HepG2 (cell line): ENCODE results near the gene CDK2AP2. TPM values are rescaled to one million over a fixed set of nuclear protein-coding genes. Genes with fewer than 3 reads are reported as not detected.

Source experiments
- ATF7-NPFF ChIP-seq: sonication (generic); formaldehyde crosslinking; IDR thresholded peaks from 2 replicates; pipeline ENCODE4 v1.8.1; 2023; ENCODE audit warnings: mild to moderate bottlenecking, low read depth, missing genetic modification reagents, moderate library complexity
- FIP1L1 ChIP-seq: fragments of 200-400 bp; formaldehyde crosslinking; IDR thresholded peaks from 2 replicates; pipeline ENCODE4 v1.6.1; 2018; ENCODE audit warnings: low read depth, mild to moderate bottlenecking, low read length, moderate library complexity, borderline replicate concordance; ENCODE audit not compliant: insufficient read depth
- GATAD2A ChIP-seq: IDR thresholded peaks from 2 replicates; pipeline ENCODE4 v1.6.1; 2016
- GLI4 ChIP-seq: sonication (generic); formaldehyde crosslinking; IDR thresholded peaks from 2 replicates; pipeline ENCODE4 v1.5.1; 2020; ENCODE audit warnings: missing genetic modification reagents, mild to moderate bottlenecking, moderate library complexity, borderline replicate concordance
- HCFC1 ChIP-seq: fragments of 150-350 bp; IDR thresholded peaks from 2 replicates; pipeline ENCODE4 v1.6.1; 2014; ENCODE audit warnings: low read depth, low read length
- KAT7 ChIP-seq: IDR thresholded peaks from 2 replicates; pipeline ENCODE4 v1.6.1; 2018; ENCODE audit warnings: borderline replicate concordance, missing compliant biosample characterization
- PHF20 ChIP-seq: sonication (generic); formaldehyde crosslinking; IDR thresholded peaks from 2 replicates; pipeline ENCODE4 v1.5.0; 2020; ENCODE audit warnings: mild to moderate bottlenecking, missing genetic modification reagents
- RARG ChIP-seq: sonication (generic); formaldehyde crosslinking; IDR thresholded peaks from 2 replicates; pipeline ENCODE4 v1.4.0; 2020; ENCODE audit warnings: low read depth, mild to moderate bottlenecking, missing genetic modification reagents
- SRF ChIP-seq: IDR thresholded peaks from 2 replicates; pipeline ENCODE4 v1.6.1; 2011; ENCODE audit warnings: mild to moderate bottlenecking, low read depth, low read length, moderate library complexity
- TGIF2 ChIP-seq: IDR thresholded peaks from 2 replicates; pipeline ENCODE4 v1.6.1; 2016; ENCODE audit warnings: control low read depth, missing compliant biosample characterization
- YY1 ChIP-seq: IDR thresholded peaks from 2 replicates; pipeline ENCODE4 v1.6.1; 2011; ENCODE audit warnings: low read length, low read depth, moderate library complexity, mild to moderate bottlenecking; ENCODE audit not compliant: insufficient read depth, insufficient replicate concordance
- ZFAT ChIP-seq: sonication (generic); formaldehyde crosslinking; conservative IDR thresholded peaks from 2 replicates; pipeline ENCODE4 v1.8.1; 2023; ENCODE audit warnings: missing genetic modification reagents, inconsistent platforms
- ZNF430 ChIP-seq: sonication (generic); formaldehyde crosslinking; IDR thresholded peaks from 2 replicates; pipeline ENCODE4 v1.9.0; 2021; ENCODE audit warnings: mild to moderate bottlenecking, missing genetic modification reagents
- ZNF547 ChIP-seq: sonication (generic); formaldehyde crosslinking; IDR thresholded peaks from 2 replicates; pipeline ENCODE4 v1.5.1; 2020; ENCODE audit warnings: mild to moderate bottlenecking, missing genetic modification reagents
- ZNF607 ChIP-seq: sonication (generic); formaldehyde crosslinking; IDR thresholded peaks from 2 replicates; pipeline ENCODE4 v1.5.1; 2020; ENCODE audit warnings: missing genetic modification reagents, mild to moderate bottlenecking, borderline replicate concordance
- ZNF670 ChIP-seq: sonication (generic); formaldehyde crosslinking; IDR thresholded peaks from 2 replicates; pipeline ENCODE4 v1.8.0; 2022; ENCODE audit warnings: mild to moderate bottlenecking, missing genetic modification reagents, borderline replicate concordance
- ZNF780A ChIP-seq: sonication (generic); formaldehyde crosslinking; IDR thresholded peaks from 2 replicates; pipeline ENCODE4 v1.8.0; 2022; ENCODE audit warnings: mild to moderate bottlenecking, missing genetic modification reagents, moderate library complexity
- polyA plus RNA-seq, 8 experiments: library from polyadenylated mRNA; depleted of rRNA in 3 of 8; stranded (reverse) in 7 of 8; unstranded in 1 of 8; fragments of >200 nt; fragmentation: Illumina TruSeq in 4 of 8; extraction: Trizol in 4 of 8; gene quantifications; 2 replicates each; pipeline versions ENCODE4 v1.2.1 to v1.2.3, GENCODE V29; 2011 to 2016; ENCODE audit warnings: low read depth in 4 of 8, missing spikeins in 1 of 8, mixed read lengths in 1 of 8; ENCODE audit not compliant: insufficient read depth in 1 of 8
- total RNA-seq, 5 experiments: library from RNA; depleted of rRNA; stranded (reverse); fragments of >200 nt; fragmentation: Illumina TruSeq; extraction: Trizol; gene quantifications; 2 replicates each; pipeline ENCODE4 v1.2.3, GENCODE V29; 2016; ENCODE audit warnings: low read depth in 1 of 5
- TF ChIP-seq, protein P1 (sequence below): sonication (generic); formaldehyde crosslinking; IDR thresholded peaks from 2 replicates; pipeline ENCODE4 v1.4.0; 2020; ENCODE audit warnings: mild to moderate bottlenecking, missing genetic modification reagents
- TF ChIP-seq, protein P2 (sequence below): sonication (generic); formaldehyde crosslinking; IDR thresholded peaks from 2 replicates; pipeline ENCODE4 v1.9.0; 2021; ENCODE audit warnings: missing genetic modification reagents, mild to moderate bottlenecking, borderline replicate concordance
- TF ChIP-seq, protein P3 (sequence below): sonication (generic); formaldehyde crosslinking; IDR thresholded peaks from 2 replicates; pipeline ENCODE4 v1.8.1; 2023; ENCODE audit warnings: mild to moderate bottlenecking, inconsistent platforms, moderate library complexity, missing genetic modification reagents, borderline replicate concordance
- TF ChIP-seq, protein P4 (sequence below): sonication (generic); formaldehyde crosslinking; IDR thresholded peaks from 2 replicates; pipeline ENCODE4 v1.4.0; 2020; ENCODE audit warnings: missing genetic modification reagents, mild to moderate bottlenecking, borderline replicate concordance
- TF ChIP-seq, protein P5 (sequence below): sonication (generic); formaldehyde crosslinking; IDR thresholded peaks from 2 replicates; pipeline ENCODE4 v1.8.1; 2023; ENCODE audit warnings: mild to moderate bottlenecking, missing genetic modification reagents

CDK2AP2 gene
- total and polyA plus RNA-seq, 2 of the 13 experiments (the other 11 are each of a cell fraction or from before 2014, with no cell fraction given): 15.0 to 23.2 TPM

GRCh38 chr11:67468759-67469507, 39.0 kb downstream of the CDK2AP2 start, which contains the start of gene TMEM134 (continued):
- TF ChIP-seq RARG (CRISPR knock-in tag) (no peak), ZNF780A (no peak), ZFAT (CRISPR knock-in tag) (no peak), GATAD2A (CRISPR knock-in tag) (peak; percentile 56), TGIF2 (CRISPR knock-in tag) (0 out of 2 replicates have a peak, but pooled peaks have one; percentile 14), YY1 (peak; percentile 92), HCFC1 (peak; percentile 56; the same call in 1 of the 2 replicates), SRF (peak; percentile 92), ZNF670 (CRISPR knock-in tag) (peak; percentile 55; the same call in 1 of the 2 replicates), ATF7-NPFF (CRISPR knock-in tag) (peak; percentile 43; the same call in 1 of the 2 replicates), KAT7 (CRISPR knock-in tag) (no peak), GLI4 (CRISPR knock-in tag) (no peak), ZNF430 (CRISPR knock-in tag) (peak; percentile 68), FIP1L1 (no peak), ZNF547 (CRISPR knock-in tag) (no peak; the same call in 1 of the 2 replicates), ZNF607 (0 out of 2 replicates have a peak, but pooled peaks have one; percentile 40), PHF20 (peak; percentile 71)
- TF ChIP-seq, protein P1, sequence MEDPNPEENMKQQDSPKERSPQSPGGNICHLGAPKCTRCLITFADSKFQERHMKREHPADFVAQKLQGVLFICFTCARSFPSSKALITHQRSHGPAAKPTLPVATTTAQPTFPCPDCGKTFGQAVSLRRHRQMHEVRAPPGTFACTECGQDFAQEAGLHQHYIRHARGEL: no peak
- TF ChIP-seq, protein P2, sequence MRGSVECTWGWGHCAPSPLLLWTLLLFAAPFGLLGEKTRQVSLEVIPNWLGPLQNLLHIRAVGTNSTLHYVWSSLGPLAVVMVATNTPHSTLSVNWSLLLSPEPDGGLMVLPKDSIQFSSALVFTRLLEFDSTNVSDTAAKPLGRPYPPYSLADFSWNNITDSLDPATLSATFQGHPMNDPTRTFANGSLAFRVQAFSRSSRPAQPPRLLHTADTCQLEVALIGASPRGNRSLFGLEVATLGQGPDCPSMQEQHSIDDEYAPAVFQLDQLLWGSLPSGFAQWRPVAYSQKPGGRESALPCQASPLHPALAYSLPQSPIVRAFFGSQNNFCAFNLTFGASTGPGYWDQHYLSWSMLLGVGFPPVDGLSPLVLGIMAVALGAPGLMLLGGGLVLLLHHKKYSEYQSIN (CRISPR knock-in tag): no peak
- TF ChIP-seq, protein P3, sequence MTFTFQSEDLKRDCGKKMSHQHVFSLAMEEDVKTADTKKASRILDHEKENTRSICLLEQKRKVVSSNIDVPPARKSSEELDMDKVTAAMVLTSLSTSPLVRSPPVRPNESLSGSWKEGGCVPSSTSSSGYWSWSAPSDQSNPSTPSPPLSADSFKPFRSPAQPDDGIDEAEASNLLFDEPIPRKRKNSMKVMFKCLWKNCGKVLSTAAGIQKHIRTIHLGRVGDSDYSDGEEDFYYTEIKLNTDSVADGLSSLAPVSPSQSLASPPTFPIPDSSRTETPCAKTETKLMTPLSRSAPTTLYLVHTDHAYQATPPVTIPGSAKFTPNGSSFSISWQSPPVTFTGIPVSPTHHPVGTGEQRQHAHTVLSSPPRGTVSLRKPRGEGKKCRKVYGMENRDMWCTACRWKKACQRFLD (CRISPR knock-in tag): no peak
- TF ChIP-seq, protein P4, sequence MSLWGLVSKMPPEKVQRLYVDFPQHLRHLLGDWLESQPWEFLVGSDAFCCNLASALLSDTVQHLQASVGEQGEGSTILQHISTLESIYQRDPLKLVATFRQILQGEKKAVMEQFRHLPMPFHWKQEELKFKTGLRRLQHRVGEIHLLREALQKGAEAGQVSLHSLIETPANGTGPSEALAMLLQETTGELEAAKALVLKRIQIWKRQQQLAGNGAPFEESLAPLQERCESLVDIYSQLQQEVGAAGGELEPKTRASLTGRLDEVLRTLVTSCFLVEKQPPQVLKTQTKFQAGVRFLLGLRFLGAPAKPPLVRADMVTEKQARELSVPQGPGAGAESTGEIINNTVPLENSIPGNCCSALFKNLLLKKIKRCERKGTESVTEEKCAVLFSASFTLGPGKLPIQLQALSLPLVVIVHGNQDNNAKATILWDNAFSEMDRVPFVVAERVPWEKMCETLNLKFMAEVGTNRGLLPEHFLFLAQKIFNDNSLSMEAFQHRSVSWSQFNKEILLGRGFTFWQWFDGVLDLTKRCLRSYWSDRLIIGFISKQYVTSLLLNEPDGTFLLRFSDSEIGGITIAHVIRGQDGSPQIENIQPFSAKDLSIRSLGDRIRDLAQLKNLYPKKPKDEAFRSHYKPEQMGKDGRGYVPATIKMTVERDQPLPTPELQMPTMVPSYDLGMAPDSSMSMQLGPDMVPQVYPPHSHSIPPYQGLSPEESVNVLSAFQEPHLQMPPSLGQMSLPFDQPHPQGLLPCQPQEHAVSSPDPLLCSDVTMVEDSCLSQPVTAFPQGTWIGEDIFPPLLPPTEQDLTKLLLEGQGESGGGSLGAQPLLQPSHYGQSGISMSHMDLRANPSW (CRISPR knock-in tag): no peak; the same call in 1 of the 2 replicates
- TF ChIP-seq, protein P5, sequence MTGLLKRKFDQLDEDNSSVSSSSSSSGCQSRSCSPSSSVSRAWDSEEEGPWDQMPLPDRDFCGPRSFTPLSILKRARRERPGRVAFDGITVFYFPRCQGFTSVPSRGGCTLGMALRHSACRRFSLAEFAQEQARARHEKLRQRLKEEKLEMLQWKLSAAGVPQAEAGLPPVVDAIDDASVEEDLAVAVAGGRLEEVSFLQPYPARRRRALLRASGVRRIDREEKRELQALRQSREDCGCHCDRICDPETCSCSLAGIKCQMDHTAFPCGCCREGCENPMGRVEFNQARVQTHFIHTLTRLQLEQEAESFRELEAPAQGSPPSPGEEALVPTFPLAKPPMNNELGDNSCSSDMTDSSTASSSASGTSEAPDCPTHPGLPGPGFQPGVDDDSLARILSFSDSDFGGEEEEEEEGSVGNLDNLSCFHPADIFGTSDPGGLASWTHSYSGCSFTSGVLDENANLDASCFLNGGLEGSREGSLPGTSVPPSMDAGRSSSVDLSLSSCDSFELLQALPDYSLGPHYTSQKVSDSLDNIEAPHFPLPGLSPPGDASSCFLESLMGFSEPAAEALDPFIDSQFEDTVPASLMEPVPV (CRISPR knock-in tag): no peak
